GM12891 (cell line): ENCODE results near the gene PRND.

Experiments used
- DNase-seq: peaks from one replicate; pipeline ENCODE4 v3.0.0; 2011; ENCODE audit warnings: low spot score; ENCODE audit not compliant: insufficient read length
- FAIRE-seq: peaks from 2 replicates; lab custom pipeline; 2011; peaks lifted over from hg19 to GRCh38; lab: Jason Lieb, UNC
- PAX5 ChIP-seq: IDR thresholded peaks from 2 replicates; pipeline ENCODE4 v1.6.1; 2011; ENCODE audit warnings: low read length, moderate library complexity, mild to moderate bottlenecking; ENCODE audit not compliant: insufficient read depth, severe bottlenecking
- POLR2A ChIP-seq: IDR thresholded peaks from 2 replicates; pipeline ENCODE4 v1.6.1; 2011; ENCODE audit warnings: low read depth, low read length, control low read depth
- POLR2AphosphoS5 ChIP-seq: IDR thresholded peaks from 2 replicates; pipeline ENCODE4 v1.6.1; 2011; ENCODE audit warnings: low read depth, low read length, control low read depth
- POU2F2 ChIP-seq: IDR thresholded peaks from 2 replicates; pipeline ENCODE4 v1.6.1; 2011; ENCODE audit warnings: low read depth, mild to moderate bottlenecking, control low read depth, low read length, moderate library complexity
- SPI1 ChIP-seq: IDR thresholded peaks from 2 replicates; pipeline ENCODE4 v1.6.1; 2011; ENCODE audit warnings: low read depth, low read length, control low read depth
- TAF1 ChIP-seq: IDR thresholded peaks from 2 replicates; pipeline ENCODE4 v1.6.1; 2011; ENCODE audit warnings: low read depth, low read length, control low read depth

The PRND gene

DNA sequence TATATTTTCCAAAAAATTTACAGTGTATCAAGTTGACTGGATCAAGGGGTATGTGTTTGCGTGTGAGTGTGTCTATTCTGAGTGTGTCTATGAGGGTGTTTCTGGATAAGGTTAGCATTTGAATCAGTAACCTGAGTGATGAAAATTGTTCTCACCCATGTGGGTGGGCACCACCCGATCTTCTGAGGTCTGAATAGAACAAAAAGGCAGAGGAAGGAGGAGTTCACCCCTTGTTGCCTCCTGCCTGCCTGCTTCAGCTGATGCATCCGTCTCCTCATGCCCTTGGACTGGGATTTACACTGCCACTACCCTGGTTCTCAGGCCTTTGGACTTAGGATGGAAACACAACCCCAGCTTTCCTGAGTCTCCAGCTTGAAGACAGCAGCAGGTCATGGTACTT is 13.7 kb upstream of the PRND start:
- FAIRE-seq, result no peak

DNA sequence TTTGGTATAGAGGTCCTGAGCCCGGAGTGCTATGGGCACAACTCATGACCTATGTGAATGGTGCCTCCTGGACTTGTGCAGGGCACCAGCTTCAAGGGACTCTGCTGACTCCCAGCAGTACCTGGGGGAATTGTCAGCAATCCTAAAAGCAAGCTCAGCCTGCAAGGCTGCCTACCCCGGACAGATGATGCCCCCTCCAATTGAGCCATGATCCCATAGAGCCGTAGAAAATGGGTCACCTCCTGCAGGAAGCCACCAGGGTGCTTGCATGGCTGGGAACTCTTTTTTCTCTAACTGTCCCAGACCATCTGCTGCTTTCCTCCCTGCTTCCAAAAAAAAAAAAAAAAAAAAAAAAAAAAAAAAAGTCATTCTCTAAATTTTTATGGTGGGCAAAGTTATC is 12.9 kb upstream of the PRND start:
- no peak for FAIRE-seq
- no peak for DNase-seq
- TF ChIP-seq POLR2AphosphoS5 (no peak), POLR2A (no peak), PAX5 (no peak)

More for the DNA sequence above, 13.7 kb upstream of the PRND start:
- no peak for DNase-seq
- no peak for TF ChIP-seq POU2F2
- no peak for TF ChIP-seq TAF1
- no peak for TF ChIP-seq PAX5
- TF ChIP-seq SPI1, result no peak
- TF ChIP-seq POLR2AphosphoS5, result no peak
- no peak for TF ChIP-seq POLR2A

DNA sequence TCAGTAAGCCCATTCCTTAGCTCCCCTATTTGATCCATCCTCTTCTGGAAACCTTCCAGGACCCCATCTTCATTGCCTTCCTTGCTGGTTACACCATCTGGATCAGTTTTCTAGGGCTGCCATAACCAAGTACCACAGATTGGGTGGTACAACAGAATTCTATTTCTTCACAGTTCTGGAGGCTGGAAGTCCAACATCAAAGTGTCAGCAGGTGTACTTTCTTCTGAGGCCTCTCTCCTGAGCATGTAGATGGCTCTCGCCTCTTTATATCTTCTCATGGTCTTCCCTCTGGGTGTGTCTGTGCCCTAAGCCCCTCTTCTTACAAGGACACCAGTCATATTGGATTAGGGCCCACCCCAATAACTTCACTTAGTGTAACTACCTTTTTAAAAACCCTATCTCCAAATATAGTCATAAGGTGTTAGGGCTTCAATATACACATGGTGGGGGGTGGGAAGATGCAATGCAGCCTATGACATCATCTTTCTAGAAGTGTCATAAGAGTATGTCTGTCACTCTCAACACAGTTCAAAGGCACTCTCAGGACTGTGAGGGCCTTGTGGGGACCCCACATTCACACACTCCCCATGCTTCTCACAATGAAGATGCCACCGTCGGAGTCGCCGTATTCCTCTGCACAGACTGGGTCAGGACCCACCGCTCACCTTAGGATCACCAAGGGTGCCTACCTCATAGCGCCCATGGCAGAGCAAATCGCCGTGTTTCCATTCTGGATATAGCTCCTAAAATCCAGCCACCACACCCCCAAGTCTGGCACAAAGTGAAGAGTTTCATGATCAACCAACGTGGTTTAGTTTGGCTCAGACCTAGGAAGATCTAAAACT is 12.2 kb upstream of the PRND start:
- DNase-seq (no peak), FAIRE-seq (no peak)
- TF ChIP-seq POU2F2 (no peak), POLR2AphosphoS5 (no peak), SPI1 (no peak), PAX5 (no peak), POLR2A (no peak), TAF1 (no peak)

DNA sequence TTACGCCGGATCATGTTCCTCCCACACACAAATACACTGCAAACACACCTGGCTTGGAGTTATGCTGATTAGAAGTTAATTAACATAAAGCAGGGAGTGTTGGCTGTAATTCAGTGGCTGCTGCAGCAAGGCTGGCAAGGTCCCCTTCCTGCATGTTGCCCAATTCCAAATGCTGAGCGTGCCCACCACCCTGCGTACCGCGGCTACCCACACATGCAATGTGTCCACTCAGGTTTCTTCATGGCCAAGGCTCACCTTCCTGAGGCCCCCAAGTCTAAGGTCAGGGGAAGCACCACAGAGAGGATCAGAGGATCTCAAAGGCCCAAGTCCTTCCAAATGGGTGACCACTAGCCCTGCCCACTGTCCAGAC is 11.6 kb upstream of the PRND start:
- no peak for FAIRE-seq
- TF ChIP-seq POLR2AphosphoS5 (no peak), PAX5 (no peak), POU2F2 (no peak), POLR2A (no peak), SPI1 (no peak), TAF1 (no peak)
- no peak for DNase-seq

DNA sequence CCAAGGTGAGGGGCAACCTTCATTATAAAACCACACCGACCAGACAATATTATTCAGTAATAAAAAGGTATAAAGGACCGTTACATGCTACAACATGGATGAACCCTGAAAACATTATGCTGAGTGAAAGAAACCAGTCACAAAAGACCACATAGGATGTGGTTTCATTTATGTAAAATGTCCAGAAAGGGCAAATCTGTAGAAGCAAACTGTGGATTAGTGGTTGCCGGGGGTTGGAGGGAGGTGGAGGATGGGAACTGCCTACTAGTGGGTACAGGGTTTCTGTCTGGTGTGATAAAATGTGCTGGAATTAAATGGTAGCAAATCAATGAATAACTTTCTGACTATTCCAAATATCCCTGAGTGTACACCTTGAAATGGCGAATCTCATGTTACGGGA is 10.2 kb upstream of the PRND start:
- TF ChIP-seq POLR2AphosphoS5, result no peak
- no peak for TF ChIP-seq POU2F2
- no peak for TF ChIP-seq SPI1
- no peak for TF ChIP-seq POLR2A
- no peak for TF ChIP-seq TAF1
- no peak for TF ChIP-seq PAX5
- peak; percentile 64 for FAIRE-seq
- DNase-seq, result no peak

DNA sequence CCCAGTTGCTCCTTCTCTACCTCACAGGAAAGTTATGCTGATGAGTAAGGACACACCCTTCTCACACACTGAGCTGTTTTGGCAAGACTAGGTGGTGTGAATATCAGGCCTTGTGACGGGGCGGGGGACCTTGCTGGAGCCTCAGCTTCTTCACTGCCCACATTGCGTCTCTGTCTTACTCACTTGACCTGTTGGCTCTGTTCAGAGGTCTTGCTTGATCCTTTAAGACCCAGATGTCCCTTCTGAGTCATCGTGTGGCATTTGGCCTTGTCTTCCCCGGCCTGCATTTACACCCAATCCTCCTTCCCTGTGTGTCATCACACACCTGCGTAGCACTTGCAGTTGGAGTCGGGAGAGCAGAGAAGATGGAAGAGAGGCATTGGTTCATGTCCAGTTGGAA is 8.3 kb upstream of the PRND start:
- no peak for DNase-seq
- TF ChIP-seq TAF1 (no peak), SPI1 (no peak), POLR2A (no peak), PAX5 (no peak), POLR2AphosphoS5 (no peak), POU2F2 (no peak)
- no peak for FAIRE-seq

DNA sequence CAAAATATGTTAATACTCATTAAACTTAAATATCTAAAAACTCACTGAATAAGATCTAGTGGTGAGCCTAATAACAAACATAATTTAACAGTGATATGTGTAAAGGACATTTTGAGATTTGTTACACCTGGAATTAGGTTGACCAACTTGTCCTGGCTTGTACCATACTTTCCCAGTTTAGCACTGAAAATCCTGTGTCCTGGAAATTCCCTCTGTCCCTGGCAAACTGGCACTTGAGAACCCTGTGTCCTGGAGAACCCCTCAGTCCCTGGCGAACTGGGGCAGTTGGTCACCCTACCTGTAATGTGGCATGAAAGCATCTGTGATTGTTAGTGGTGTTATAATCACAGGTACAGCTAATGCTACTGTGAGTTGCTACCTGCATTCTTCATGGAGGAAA is 6.9 kb upstream of the PRND start:
- TF ChIP-seq POU2F2, result no peak
- TF ChIP-seq TAF1, result no peak
- no peak for TF ChIP-seq SPI1
- no peak for DNase-seq
- peak; percentile 31 for FAIRE-seq

DNA sequence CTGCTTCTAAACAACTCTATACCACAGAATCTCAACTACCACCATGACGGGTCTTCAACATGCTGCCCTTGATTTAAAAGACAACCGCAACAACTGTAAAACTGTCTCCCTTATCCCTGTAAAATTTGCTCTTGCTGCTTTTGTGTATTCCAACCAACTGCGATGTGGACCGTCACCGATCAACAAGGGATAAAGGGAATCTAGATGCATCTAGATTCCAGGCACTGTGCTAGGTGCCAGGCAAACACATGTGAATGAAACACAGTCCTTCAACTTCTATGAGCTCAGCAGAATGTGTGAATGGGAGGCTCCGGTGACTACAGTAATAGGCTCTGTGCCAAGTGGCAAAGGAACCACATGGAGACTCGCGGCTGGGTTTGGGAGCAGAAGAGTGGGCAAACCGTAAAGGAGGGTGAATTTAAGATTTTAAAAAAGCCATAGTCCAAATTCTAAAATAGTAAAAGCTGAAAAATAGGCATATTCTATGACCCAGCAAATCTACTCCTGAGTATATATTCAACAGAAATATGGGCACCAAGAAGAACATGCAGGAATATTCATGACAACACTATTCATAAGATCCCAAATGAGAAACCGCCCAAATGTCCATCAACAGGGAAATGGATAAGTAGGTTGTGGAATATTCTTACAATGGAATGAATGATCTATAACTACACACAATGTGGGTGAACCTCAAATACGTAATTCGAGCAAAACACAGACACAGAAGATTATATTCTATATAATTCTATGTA is 3.7 kb upstream of the PRND start:
- no peak for TF ChIP-seq POU2F2
- no peak for TF ChIP-seq POLR2A
- TF ChIP-seq PAX5, result no peak
- FAIRE-seq (peak; percentile 9), DNase-seq (no peak)

DNA sequence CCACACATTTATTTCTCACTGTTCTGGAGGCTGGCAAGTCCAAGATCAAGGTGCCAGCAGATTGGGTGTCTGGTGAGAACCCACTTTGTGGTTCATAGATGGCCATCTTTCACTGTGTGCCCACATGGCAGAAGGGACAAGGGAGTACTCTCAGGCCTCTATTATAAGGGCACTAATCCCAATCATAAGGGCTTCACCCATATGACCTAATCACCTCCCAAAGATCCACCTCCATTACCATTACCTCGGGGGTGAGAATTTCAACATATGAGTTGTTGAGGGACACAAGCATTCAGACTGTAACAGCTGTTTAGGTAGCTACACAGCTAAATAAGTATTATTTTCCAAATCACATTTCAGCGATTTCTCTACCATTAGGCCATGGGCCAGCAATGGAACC is 2.5 kb upstream of the PRND start:
- FAIRE-seq, result peak; percentile 20
- TF ChIP-seq PAX5 (no peak), POLR2A (no peak), SPI1 (no peak), POU2F2 (no peak), TAF1 (no peak), POLR2AphosphoS5 (no peak)

More for the DNA sequence above, 2.5 kb upstream of the PRND start:
- DNase-seq, result no peak
